HepG2 (cell line): ENCODE results near the gene PSMD9. TPM values are rescaled to one million over a fixed set of nuclear protein-coding genes. Genes with fewer than 3 reads are reported as not detected.

Experiments
- AHR ChIP-seq: IDR thresholded peaks from 2 replicates; pipeline ENCODE4 v1.6.1; 2018; ENCODE audit warnings: missing genetic modification reagents, missing compliant biosample characterization
- BORCS8-MEF2B ChIP-seq: sonication (generic); formaldehyde crosslinking; IDR thresholded peaks from 2 replicates; pipeline ENCODE4 v1.8.0; 2022; ENCODE audit warnings: mild to moderate bottlenecking, missing genetic modification reagents
- DNMT1 ChIP-seq: sonication (generic); formaldehyde crosslinking; IDR thresholded peaks from 2 replicates; pipeline ENCODE4 v1.5.1; 2020; ENCODE audit warnings: mild to moderate bottlenecking, missing genetic modification reagents
- DNMT3B ChIP-seq: conservative IDR thresholded peaks from 2 replicates; pipeline ENCODE4 v1.6.1; 2016; ENCODE audit warnings: missing biosample characterization, control low read depth
- E2F1 ChIP-seq: sonication (generic); formaldehyde crosslinking; IDR thresholded peaks from 2 replicates; pipeline ENCODE4 v1.5.0; 2020; ENCODE audit warnings: missing genetic modification reagents
- HDAC2 ChIP-seq: sonication (generic); formaldehyde crosslinking; IDR thresholded peaks from 2 replicates; pipeline ENCODE4 v1.4.0; 2020; ENCODE audit warnings: missing genetic modification reagents
- IKZF1 ChIP-seq: fragments of 450-650 bp; IDR thresholded peaks from 2 replicates; pipeline ENCODE4 v1.7.1; 2016
- ISL2 ChIP-seq: sonication (generic); formaldehyde crosslinking; IDR thresholded peaks from 2 replicates; pipeline ENCODE4 v1.5.0; 2020; ENCODE audit warnings: missing genetic modification reagents
- JUN ChIP-seq: sonication (generic); formaldehyde crosslinking; IDR thresholded peaks from 2 replicates; pipeline ENCODE4 v1.4.0; 2020; ENCODE audit warnings: mild to moderate bottlenecking, missing genetic modification reagents
- MLXIP ChIP-seq: sonication (generic); formaldehyde crosslinking; IDR thresholded peaks from 2 replicates; pipeline ENCODE4 v1.9.0; 2021; ENCODE audit warnings: missing genetic modification reagents, borderline replicate concordance
- NFATC3 ChIP-seq: sonication (generic); formaldehyde crosslinking; IDR thresholded peaks from 2 replicates; pipeline ENCODE4 v1.5.1; 2020; ENCODE audit warnings: mild to moderate bottlenecking, missing genetic modification reagents
- NRL ChIP-seq: sonication (generic); formaldehyde crosslinking; IDR thresholded peaks from 2 replicates; pipeline ENCODE4 v1.5.0; 2020; ENCODE audit warnings: missing genetic modification reagents, mild to moderate bottlenecking, moderate library complexity, borderline replicate concordance
- PHF8 ChIP-seq: sonication (generic); formaldehyde crosslinking; IDR thresholded peaks from 2 replicates; pipeline ENCODE4 v1.5.0; 2020; ENCODE audit warnings: missing genetic modification reagents
- ZC3H13 ChIP-seq: sonication (generic); formaldehyde crosslinking; IDR thresholded peaks from 2 replicates; pipeline ENCODE4 v1.8.1; 2023; ENCODE audit warnings: mild to moderate bottlenecking, missing genetic modification reagents, moderate library complexity
- ZFP36 ChIP-seq: fragments of 150-350 bp; IDR thresholded peaks from 2 replicates; pipeline ENCODE4 v1.6.1; 2018; ENCODE audit warnings: borderline replicate concordance, low read length, low read depth; ENCODE audit not compliant: partially characterized antibody
- ZFP82 ChIP-seq: sonication (generic); formaldehyde crosslinking; IDR thresholded peaks from 2 replicates; pipeline ENCODE4 v1.5.1; 2020; ENCODE audit warnings: mild to moderate bottlenecking, missing genetic modification reagents, borderline replicate concordance
- ZNF17 ChIP-seq: sonication (generic); formaldehyde crosslinking; IDR thresholded peaks from 2 replicates; pipeline ENCODE4 v1.5.0; 2020; ENCODE audit warnings: mild to moderate bottlenecking, missing genetic modification reagents
- ZNF354B ChIP-seq: sonication (generic); formaldehyde crosslinking; IDR thresholded peaks from 2 replicates; pipeline ENCODE4 v1.8.0; 2022; ENCODE audit warnings: mild to moderate bottlenecking, missing genetic modification reagents
- ZNF556 ChIP-seq: sonication (generic); formaldehyde crosslinking; IDR thresholded peaks from 2 replicates; pipeline ENCODE4 v1.4.0; 2020; ENCODE audit warnings: mild to moderate bottlenecking, missing genetic modification reagents, borderline replicate concordance
- ZNF562 ChIP-seq: sonication (generic); formaldehyde crosslinking; IDR thresholded peaks from 2 replicates; pipeline ENCODE4 v1.8.0; 2022; ENCODE audit warnings: missing genetic modification reagents, borderline replicate concordance
- ZNF589 ChIP-seq: sonication (generic); formaldehyde crosslinking; conservative IDR thresholded peaks from 2 replicates; pipeline ENCODE4 v1.8.0; 2022; ENCODE audit warnings: mild to moderate bottlenecking, moderate library complexity, missing genetic modification reagents
- ZNF775 ChIP-seq: sonication (generic); formaldehyde crosslinking; IDR thresholded peaks from 2 replicates; pipeline ENCODE4 v1.4.0; 2020; ENCODE audit warnings: missing genetic modification reagents, mild to moderate bottlenecking, moderate library complexity, borderline replicate concordance
- ZNF790 ChIP-seq: sonication (generic); formaldehyde crosslinking; IDR thresholded peaks from 2 replicates; pipeline ENCODE4 v1.8.0; 2022; ENCODE audit warnings: missing genetic modification reagents, mild to moderate bottlenecking, borderline replicate concordance
- ZSCAN21 ChIP-seq: sonication (generic); formaldehyde crosslinking; IDR thresholded peaks from 2 replicates; pipeline ENCODE4 v1.8.0; 2022; ENCODE audit warnings: mild to moderate bottlenecking, missing genetic modification reagents, moderate library complexity, borderline replicate concordance
- ZSCAN31 ChIP-seq: sonication (generic); formaldehyde crosslinking; IDR thresholded peaks from 2 replicates; pipeline ENCODE4 v1.5.0; 2020; ENCODE audit warnings: low read depth, mild to moderate bottlenecking, missing genetic modification reagents
- polyA plus RNA-seq, 8 experiments: library from polyadenylated mRNA; depleted of rRNA in 3 of 8; stranded (reverse) in 7 of 8; unstranded in 1 of 8; fragments of >200 nt; fragmentation: Illumina TruSeq in 4 of 8; extraction: Trizol in 4 of 8; gene quantifications; 2 replicates each; pipeline versions ENCODE4 v1.2.1 to v1.2.3, GENCODE V29; 2011 to 2016; ENCODE audit warnings: low read depth in 4 of 8, missing spikeins in 1 of 8, mixed read lengths in 1 of 8; ENCODE audit not compliant: insufficient read depth in 1 of 8
- total RNA-seq, 5 experiments: library from RNA; depleted of rRNA; stranded (reverse); fragments of >200 nt; fragmentation: Illumina TruSeq; extraction: Trizol; gene quantifications; 2 replicates each; pipeline ENCODE4 v1.2.3, GENCODE V29; 2016; ENCODE audit warnings: low read depth in 1 of 5

Gene PSMD9
- total and polyA plus RNA-seq, 2 of the 13 experiments (the other 11 are each of a cell fraction or from before 2014, with no cell fraction given), result 41.4 to 61.1 TPM

GRCh38 chr12:121857322-121858246 is 31.0 kb upstream of the PSMD9 start (continued):
- TF ChIP-seq ZNF775 (CRISPR knock-in tag) (0 out of 2 replicates have a peak, but pooled peaks have one; percentile 59), ISL2 (CRISPR knock-in tag) (peak; percentile 49; the same call in 1 of the 2 replicates), ZC3H13 (CRISPR knock-in tag) (peak; percentile 65; the same call in 1 of the 2 replicates), ZNF589 (peak; percentile 71; the same call in 1 of the 2 replicates), E2F1 (CRISPR knock-in tag) (no peak), ZFP82 (peak; percentile 58; the same call in 1 of the 2 replicates), DNMT1 (CRISPR knock-in tag) (no peak; the same call in 1 of the 2 replicates), ZNF562 (no peak), NRL (CRISPR knock-in tag) (peak; percentile 50; the same call in 1 of the 2 replicates), PHF8 (peak; percentile 41), ZNF556 (CRISPR knock-in tag) (peak; percentile 35; the same call in 1 of the 2 replicates), ZNF790 (CRISPR knock-in tag) (no peak), DNMT3B (CRISPR knock-in tag) (no peak), HDAC2 (CRISPR knock-in tag) (peak; percentile 52), AHR (CRISPR knock-in tag) (0 out of 2 replicates have a peak, but pooled peaks have one; percentile 36), ZSCAN21 (CRISPR knock-in tag) (no peak), ZNF17 (CRISPR knock-in tag) (no peak), ZFP36 (no peak), JUN (CRISPR knock-in tag) (peak; percentile 74; the same call in 1 of the 2 replicates), MLXIP (CRISPR knock-in tag) (no peak), NFATC3 (CRISPR knock-in tag) (no peak), ZNF354B (no peak), BORCS8-MEF2B (peak; percentile 61; the same call in 1 of the 2 replicates), IKZF1 (no peak), ZSCAN31 (CRISPR knock-in tag) (no peak)
